AG09309 (cell line): ENCODE measurements around the gene PLAAT5.
A peak's percentile ranks its signal among the peaks of the same experiment; 100 is the strongest.

Experiments used
- DNase-seq: peaks from one replicate; pipeline ENCODE4 v3.0.0-alpha.2; 2010; ENCODE audit warnings: low read depth
- H3K4me3 ChIP-seq: 2 replicates; pipeline ENCODE4 v1.5.1; 2011; ENCODE audit warnings: mild to moderate bottlenecking, low read depth, low read length, moderate library complexity; ENCODE audit not compliant: control insufficient read depth
- TF ChIP-seq, protein P1 (sequence below): IDR thresholded peaks from 2 replicates; pipeline ENCODE4 v1.5.1; 2011; ENCODE audit warnings: mild to moderate bottlenecking, low read depth, low read length, inconsistent platforms; ENCODE audit not compliant: insufficient read depth, control insufficient read depth; ENCODE audit errors: missing control alignments

Gene PLAAT5

DNA sequence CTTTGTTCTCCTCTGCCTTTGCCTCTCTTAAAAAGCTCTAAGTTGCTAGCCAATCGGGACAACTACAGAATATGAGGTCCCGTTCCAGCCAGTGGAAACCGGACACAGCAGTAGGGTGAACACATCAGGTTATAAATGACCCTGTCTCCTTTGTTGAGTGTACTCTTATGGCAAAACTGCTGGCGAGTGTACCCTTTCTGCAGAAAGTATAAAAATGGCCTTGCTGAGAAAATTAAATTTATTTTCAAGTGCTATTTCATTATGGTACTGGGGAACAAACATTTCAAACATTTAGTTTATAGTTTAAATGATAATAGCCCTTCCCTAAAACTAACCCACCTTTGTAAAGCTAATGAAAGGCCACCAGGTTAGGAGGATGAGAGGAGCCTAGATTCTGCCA is 8.9 kb upstream of the PLAAT5 start:
- TF ChIP-seq, protein P1, sequence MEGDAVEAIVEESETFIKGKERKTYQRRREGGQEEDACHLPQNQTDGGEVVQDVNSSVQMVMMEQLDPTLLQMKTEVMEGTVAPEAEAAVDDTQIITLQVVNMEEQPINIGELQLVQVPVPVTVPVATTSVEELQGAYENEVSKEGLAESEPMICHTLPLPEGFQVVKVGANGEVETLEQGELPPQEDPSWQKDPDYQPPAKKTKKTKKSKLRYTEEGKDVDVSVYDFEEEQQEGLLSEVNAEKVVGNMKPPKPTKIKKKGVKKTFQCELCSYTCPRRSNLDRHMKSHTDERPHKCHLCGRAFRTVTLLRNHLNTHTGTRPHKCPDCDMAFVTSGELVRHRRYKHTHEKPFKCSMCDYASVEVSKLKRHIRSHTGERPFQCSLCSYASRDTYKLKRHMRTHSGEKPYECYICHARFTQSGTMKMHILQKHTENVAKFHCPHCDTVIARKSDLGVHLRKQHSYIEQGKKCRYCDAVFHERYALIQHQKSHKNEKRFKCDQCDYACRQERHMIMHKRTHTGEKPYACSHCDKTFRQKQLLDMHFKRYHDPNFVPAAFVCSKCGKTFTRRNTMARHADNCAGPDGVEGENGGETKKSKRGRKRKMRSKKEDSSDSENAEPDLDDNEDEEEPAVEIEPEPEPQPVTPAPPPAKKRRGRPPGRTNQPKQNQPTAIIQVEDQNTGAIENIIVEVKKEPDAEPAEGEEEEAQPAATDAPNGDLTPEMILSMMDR = no peak
- DNase-seq = no peak
- no peak overlapping the region for H3K4me3 ChIP-seq

DNA sequence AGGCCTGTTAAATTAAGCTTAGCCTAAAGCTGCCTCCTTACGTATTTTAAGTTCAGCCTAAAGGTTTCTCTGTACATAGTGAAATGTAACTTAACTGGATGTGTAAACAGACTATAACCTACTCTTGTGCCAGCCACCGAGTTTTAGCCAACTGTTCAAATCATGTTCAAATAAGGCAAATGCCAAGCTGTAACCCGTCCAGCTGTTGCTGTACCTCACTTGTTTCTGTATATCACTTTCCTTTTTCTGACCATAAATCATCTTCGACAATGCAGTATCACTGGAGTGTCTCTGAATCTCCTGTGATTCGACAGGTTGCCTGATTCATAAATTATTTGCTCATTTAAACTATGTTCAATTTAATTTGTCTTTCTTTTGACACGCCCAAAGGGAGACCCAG is 4.0 kb upstream of the PLAAT5 start:
- TF ChIP-seq, protein P1 = no peak
- DNase-seq = no peak
- no peak overlapping the region for H3K4me3 ChIP-seq

DNA sequence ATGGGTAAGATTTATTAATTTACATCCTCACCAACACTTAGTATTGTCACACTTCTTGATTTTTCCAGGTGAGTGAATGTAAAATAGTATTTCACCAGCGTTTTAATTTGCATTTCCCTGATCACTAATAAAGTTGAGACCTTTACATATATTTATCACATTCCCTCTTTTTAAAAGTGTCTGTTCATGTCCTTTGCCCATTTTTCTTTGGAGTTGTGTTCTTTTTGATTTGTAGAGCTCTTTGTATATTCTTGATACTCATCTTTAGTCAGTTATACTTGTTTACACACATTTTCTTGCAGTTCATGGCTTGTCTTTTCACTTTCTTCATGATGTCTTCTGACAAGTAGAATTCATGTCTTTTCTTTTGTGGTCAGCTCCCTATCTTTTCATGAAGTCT is 2.2 kb upstream of the PLAAT5 start:
- TF ChIP-seq, protein P1 = no peak
- no peak for DNase-seq
- H3K4me3 ChIP-seq = no peak overlapping the region

DNA sequence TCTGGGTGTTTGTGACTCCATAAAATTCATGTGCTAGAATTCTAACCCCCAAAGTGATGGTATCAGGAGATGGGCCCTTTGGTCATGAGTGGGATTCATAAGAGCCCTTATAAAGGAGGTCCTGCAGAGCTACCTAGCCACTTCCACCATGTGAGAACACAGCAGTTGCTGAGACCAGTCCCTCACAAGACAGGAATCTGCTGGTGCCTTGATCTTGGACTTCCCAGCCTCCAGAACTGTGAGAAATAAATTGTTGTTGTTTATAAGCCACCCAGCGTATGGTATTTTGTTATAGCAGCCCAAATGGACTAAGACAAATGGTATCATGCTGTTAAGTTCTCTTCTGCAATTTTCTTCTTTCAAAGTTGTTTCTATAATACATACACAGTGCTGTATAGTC is 1.5 kb upstream of the PLAAT5 start:
- TF ChIP-seq, protein P1 = no peak
- no peak for DNase-seq
- H3K4me3 ChIP-seq = no peak overlapping the region

DNA sequence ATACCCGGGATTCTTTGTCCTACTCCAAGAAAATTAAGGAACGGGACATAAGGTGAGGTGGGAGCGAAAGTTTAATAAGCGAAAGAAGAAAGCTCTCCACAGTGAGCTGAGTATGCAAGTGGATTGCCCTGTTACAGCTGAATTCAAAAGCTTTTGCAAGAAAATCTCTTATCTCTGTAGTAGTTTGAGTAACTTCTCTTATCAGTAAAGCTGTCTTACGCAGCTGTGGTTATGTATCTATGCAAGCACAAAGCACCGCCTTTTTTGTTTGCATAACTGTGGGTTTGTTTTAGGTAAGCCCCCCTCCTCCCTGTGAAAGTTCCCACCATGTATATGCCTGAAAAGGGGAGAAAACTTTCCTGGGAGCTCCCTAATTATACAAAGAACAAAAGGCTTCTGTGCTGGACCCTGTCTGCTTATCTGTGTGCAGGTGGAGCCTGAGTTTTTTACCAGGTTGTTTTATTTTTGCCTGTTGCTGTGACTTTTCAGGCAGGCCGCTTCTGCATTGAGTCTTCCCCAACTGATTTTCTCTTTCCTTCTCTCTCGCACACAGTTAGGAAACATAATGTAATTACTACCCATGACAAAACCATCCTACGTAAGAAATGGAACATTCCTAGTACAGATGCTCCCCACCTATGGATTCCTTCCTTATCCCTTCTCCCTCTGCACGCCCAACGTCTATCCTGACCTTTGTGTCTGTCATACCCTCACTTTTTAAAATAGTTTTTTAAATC is 837 bp upstream of the PLAAT5 start:
- DNase-seq = no peak
- TF ChIP-seq, protein P1 = no peak
- no peak overlapping the region for H3K4me3 ChIP-seq

DNA sequence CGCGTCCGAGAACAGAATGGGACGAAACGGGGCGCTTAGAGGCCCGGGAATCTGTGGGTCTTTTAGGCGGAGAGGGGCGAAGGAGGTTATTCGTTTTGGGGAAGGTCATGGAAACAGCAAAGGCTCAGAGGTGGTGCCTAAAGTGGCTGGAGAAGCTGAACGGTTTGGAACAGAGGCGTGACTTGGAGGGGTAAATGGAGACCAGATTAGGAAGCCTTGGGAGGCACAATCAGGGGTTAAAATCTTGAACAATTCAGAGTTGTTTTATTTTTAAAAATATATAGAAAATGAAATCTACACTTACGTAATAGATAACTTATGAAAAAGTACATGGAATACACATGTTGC is 247 bp upstream of the PLAAT5 start:
- H3K4me3 ChIP-seq = peak overlapping the region; percentile 35
- no peak for DNase-seq
- TF ChIP-seq, protein P1 = no peak
